CMK (cell line): ENCODE results near the gene OR6Y1.

Source experiments
- DNase-seq: peaks from one replicate; pipeline ENCODE4 v3.0.0-alpha.2; 2010; ENCODE audit warnings: low read depth

OR6Y1 gene

GRCh38 chr1:158506369-158506987 is 47.7 kb downstream of the OR6Y1 start:
- DNase-seq: peak; percentile 1

- no peak for DNase-seq
Observed at GRCh38 chr1:158496374-158496773, 57.8 kb downstream of the OR6Y1 start.

- no peak for DNase-seq
Observed at GRCh38 chr1:158494796-158495195, 59.4 kb downstream of the OR6Y1 start.
